Muscle layer of colon (tissue), 2 donors: Measurements from ENCODE around the gene ZNF425.
"Not testable (repeated sequence)": the region's sequence is repeated elsewhere in the genome, so short reads cannot be mapped to it uniquely, and the experiment has no call there.

Experiments
- H3K27ac ChIP-seq: one replicate; pipeline ENCODE4 v1.7.0; 2013; ENCODE audit warnings: low read depth, mild to moderate bottlenecking, low read length, moderate library complexity
- H3K27me3 ChIP-seq, 2 donors: one replicate each; pipeline ENCODE4 v1.7.0; 2013; ENCODE audit warnings: low read length in 2 of 2, mild to moderate bottlenecking in 2 of 2; ENCODE audit not compliant: insufficient read depth in 2 of 2, control insufficient read depth in 1 of 2
- H3K36me3 ChIP-seq: one replicate; pipeline ENCODE4 v1.7.0; 2013; ENCODE audit warnings: mild to moderate bottlenecking, low read length; ENCODE audit not compliant: insufficient read depth
- H3K4me1 ChIP-seq: one replicate; pipeline ENCODE4 v1.7.0; 2013; ENCODE audit warnings: mild to moderate bottlenecking, low read length; ENCODE audit not compliant: insufficient read depth
- H3K4me3 ChIP-seq, 2 donors: one replicate each; pipeline ENCODE4 v1.7.0; 2013; ENCODE audit warnings: low read length in 2 of 2, low read depth in 1 of 2, mild to moderate bottlenecking in 1 of 2, moderate library complexity in 1 of 2
- H3K9ac ChIP-seq: one replicate; pipeline ENCODE4 v1.7.0; 2013; ENCODE audit warnings: low read length
- H3K9me3 ChIP-seq: one replicate; pipeline ENCODE4 v1.7.0; 2013; ENCODE audit warnings: mild to moderate bottlenecking, low read length
- donor health status: abdominal sarcoma.
- donor health status: Adenocarcinoma of cecum.

Gene ZNF425

DNA sequence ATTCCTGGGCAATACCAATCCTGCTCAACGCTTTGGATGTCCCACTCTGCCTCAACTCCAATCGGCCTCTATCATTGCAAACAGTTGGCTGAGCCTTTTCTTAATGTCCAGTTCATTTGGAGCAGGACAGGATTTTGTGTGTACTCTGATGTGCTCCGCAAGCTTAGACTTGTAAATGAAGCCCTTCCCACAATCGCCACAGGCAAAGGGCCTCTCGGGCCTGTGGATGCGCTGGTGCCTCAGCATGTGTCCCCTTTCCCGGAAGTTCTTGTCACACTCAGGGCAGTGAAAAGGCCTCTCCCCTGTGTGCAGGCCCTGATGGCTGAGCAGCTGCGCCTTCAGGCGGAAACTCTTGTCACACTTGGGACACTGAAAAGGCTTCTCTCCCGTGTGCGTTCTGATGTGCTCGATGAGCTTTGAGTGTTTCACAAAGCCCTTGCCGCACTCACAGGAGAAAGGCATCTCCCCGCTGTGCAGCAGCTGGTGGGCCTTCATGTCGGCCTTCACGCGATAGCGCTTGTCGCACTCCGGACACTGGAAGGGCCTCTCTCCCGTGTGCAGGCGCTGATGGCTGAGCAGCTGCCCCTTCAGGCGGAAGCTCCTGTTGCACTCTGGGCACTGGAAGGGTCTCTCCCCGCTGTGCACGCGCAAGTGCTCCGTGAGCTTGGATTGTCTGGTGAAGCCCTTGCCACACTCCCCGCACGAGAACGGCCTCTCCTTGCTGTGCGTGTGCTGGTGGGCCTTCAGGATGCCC lies 55.6 kb downstream of the ZNF425 start:
- Histone ChIP-seq H3K36me3 (peaks cover 34% of the 10 kb centered on the region), H3K9me3 (no peaks in the 10 kb centered on the region), H3K27me3 (no peaks in the 10 kb centered on the region), H3K4me3 (no peak overlapping the region), H3K9ac (no peak overlapping the region), H3K27ac (no peak overlapping the region), H3K4me1 (no peaks in the 10 kb centered on the region)

DNA sequence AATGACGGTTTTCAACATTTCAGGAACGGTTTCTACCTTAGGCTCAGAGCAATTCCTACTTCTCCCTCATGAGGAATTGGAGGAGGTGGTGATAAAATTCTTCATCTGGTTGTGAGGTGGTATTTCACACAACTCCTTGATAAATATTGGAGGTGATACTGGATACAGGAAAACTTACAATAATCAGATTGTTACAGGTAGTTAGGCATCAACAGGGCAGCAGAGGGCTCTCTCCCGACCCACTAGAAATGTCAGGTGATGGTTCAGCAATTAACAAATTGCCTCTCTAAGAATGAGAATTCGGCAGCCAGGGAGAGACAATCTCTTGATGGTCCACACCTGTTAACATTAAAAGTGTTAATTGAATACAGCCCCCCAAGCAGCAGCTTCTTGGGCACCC lies 58.3 kb downstream of the ZNF425 start:
- Histone ChIP-seq H3K36me3 (peaks cover 33% of the 10 kb centered on the region), H3K27ac (no peak overlapping the region), H3K27me3 (no peaks in the 10 kb centered on the region), H3K9ac (no peak overlapping the region), H3K9me3 (no peaks in the 10 kb centered on the region), H3K4me3 (no peak overlapping the region), H3K4me1 (no peaks in the 10 kb centered on the region)

DNA sequence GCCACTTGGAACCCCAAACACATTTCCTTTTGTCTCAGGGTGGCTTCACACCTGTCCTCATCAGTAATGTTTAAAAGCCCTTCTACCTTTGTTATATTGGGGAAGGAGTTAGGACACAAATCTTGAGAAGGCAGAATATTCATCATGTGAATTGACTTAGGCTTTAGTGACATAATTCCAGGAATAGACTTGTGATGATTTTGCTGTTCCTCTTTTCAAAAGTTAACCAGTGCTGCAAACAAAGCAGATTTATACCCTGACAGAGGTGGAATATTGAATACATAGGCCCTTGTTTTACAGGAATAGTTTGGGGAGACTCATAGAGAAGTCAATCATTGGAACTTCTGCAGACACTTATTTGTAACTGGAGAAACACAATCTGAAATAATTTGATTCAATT lies 62.6 kb downstream of the ZNF425 start:
- no peak overlapping the region for H3K9ac ChIP-seq
- no peak overlapping the region for H3K27ac ChIP-seq
- no peaks in the 10 kb centered on the region for H3K4me1 ChIP-seq
- no peaks in the 10 kb centered on the region for H3K9me3 ChIP-seq
- peaks cover 7% of the 10 kb centered on the region for H3K36me3 ChIP-seq
- H3K27me3 ChIP-seq, result no peaks in the 10 kb centered on the region
- H3K4me3 ChIP-seq, result no peak overlapping the region

- not testable (repeated sequence) for H3K36me3 ChIP-seq, H3K4me1 ChIP-seq, H3K27ac ChIP-seq, H3K9ac ChIP-seq, H3K9me3 ChIP-seq, H3K27me3 ChIP-seq, H3K4me3 ChIP-seq
These were observed 63.8 kb downstream of the ZNF425 start for GRCh38 chr7:149062217-149062899.

GRCh38 chr7:149060156-149060555 lies 66.0 kb downstream of the ZNF425 start:
- H3K36me3 ChIP-seq, result no peaks in the 10 kb centered on the region
- H3K9ac ChIP-seq, result no peak overlapping the region
- no peak overlapping the region for H3K4me3 ChIP-seq
- no peaks in the 10 kb centered on the region for H3K4me1 ChIP-seq
- no peaks in the 10 kb centered on the region for H3K9me3 ChIP-seq
- no peak overlapping the region for H3K27ac ChIP-seq
- no peaks in the 10 kb centered on the region for H3K27me3 ChIP-seq

DNA sequence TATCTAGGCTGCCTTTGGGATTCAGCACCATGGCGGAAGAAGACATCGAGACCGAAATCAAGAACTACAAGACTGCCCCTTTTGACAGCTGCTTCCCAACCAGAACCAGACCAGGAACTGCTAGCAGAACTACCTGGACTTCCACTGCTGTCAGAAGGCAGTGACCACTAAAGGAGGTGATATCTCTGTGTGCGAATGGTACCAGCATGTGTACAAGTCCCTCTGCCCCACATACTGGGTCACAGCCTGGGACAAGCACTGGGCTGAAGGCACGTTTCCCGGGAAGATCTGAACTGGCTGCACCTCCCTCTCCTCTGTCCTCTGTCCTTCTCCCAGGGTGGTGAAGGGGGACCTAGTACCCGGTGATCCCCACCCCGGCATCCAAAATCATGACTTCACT lies 72.2 kb downstream of the ZNF425 start:
- H3K4me3 ChIP-seq, result no peak overlapping the region
- no peak overlapping the region for H3K27ac ChIP-seq
- no peaks in the 10 kb centered on the region for H3K9me3 ChIP-seq
- H3K4me1 ChIP-seq, result no peaks in the 10 kb centered on the region
- H3K36me3 ChIP-seq, result no peaks in the 10 kb centered on the region
- H3K27me3 ChIP-seq, result no peaks in the 10 kb centered on the region
- H3K9ac ChIP-seq, result no peak overlapping the region

GRCh38 chr7:149053384-149053783 lies 72.7 kb downstream of the ZNF425 start:
- Histone ChIP-seq H3K4me1 (no peaks in the 10 kb centered on the region), H3K4me3 (no peak overlapping the region), H3K36me3 (no peaks in the 10 kb centered on the region), H3K27me3 (no peaks in the 10 kb centered on the region), H3K27ac (no peak overlapping the region), H3K9me3 (no peaks in the 10 kb centered on the region), H3K9ac (no peak overlapping the region)
